CD4-positive, alpha-beta T cell treated with Interleukin-6 for 4 hours (primary cell): Measurements from ENCODE around the gene CEP112.
A peak's percentile ranks its signal among the peaks of the same experiment; 100 is the strongest.
"Not testable (repeated sequence)": the region's sequence is repeated elsewhere in the genome, so short reads cannot be mapped to it uniquely, and the experiment has no call there.

Experiments used
- DNase-seq: peaks from one replicate; pipeline ENCODE4 v3.0.0-alpha.2; 2020; ENCODE audit warnings: mixed read lengths

CEP112 gene

GRCh38 chr17:65814418-65814817, 377.5 kb downstream of the CEP112 start:
- no peak for DNase-seq

GRCh38 chr17:65813306-65813705, 378.6 kb downstream of the CEP112 start:
- no peak for DNase-seq

GRCh38 chr17:65811043-65811442, 380.9 kb downstream of the CEP112 start:
- DNase-seq = no peak

GRCh38 chr17:65809366-65809765, 382.6 kb downstream of the CEP112 start:
- DNase-seq = no peak

- not testable (repeated sequence) for DNase-seq
These were observed 383.4 kb downstream of the CEP112 start for GRCh38 chr17:65808566-65808965.

- no peak for DNase-seq
These were observed 384.6 kb downstream of the CEP112 start for GRCh38 chr17:65807361-65807760.

- DNase-seq = no peak
These were observed 390.4 kb downstream of the CEP112 start for GRCh38 chr17:65801513-65801912.

GRCh38 chr17:65800655-65801054, 391.3 kb downstream of the CEP112 start:
- no peak for DNase-seq

GRCh38 chr17:65799869-65800268, 392.1 kb downstream of the CEP112 start:
- no peak for DNase-seq

GRCh38 chr17:65799454-65799853, 392.5 kb downstream of the CEP112 start:
- no peak for DNase-seq

GRCh38 chr17:65797809-65798208, 394.1 kb downstream of the CEP112 start:
- peak; percentile 48 for DNase-seq

GRCh38 chr17:65797101-65797500, 394.8 kb downstream of the CEP112 start:
- DNase-seq = no peak

- DNase-seq = no peak
These were observed 397.4 kb downstream of the CEP112 start for GRCh38 chr17:65794572-65794971.

GRCh38 chr17:65790241-65790640, 401.7 kb downstream of the CEP112 start:
- DNase-seq = no peak

GRCh38 chr17:65787503-65787902, 404.4 kb downstream of the CEP112 start:
- DNase-seq = no peak

GRCh38 chr17:65786479-65786878, 405.5 kb downstream of the CEP112 start:
- DNase-seq = no peak

GRCh38 chr17:65785109-65785508, 406.8 kb downstream of the CEP112 start:
- no peak for DNase-seq

GRCh38 chr17:65783845-65784334, 408.0 kb downstream of the CEP112 start:
- no peak for DNase-seq

- not testable (repeated sequence) for DNase-seq
These were observed 409.7 kb downstream of the CEP112 start for GRCh38 chr17:65782104-65782706.

- no peak for DNase-seq
These were observed 411.8 kb downstream of the CEP112 start for GRCh38 chr17:65780111-65780510.

GRCh38 chr17:65776890-65777289, 415.0 kb downstream of the CEP112 start:
- DNase-seq = no peak

- no peak for DNase-seq
These were observed 417.1 kb downstream of the CEP112 start for GRCh38 chr17:65774787-65775186.

GRCh38 chr17:65772989-65773388, 418.9 kb downstream of the CEP112 start:
- no peak for DNase-seq

GRCh38 chr17:65771704-65772103, 420.2 kb downstream of the CEP112 start:
- DNase-seq = no peak

GRCh38 chr17:65763786-65764185, 428.1 kb downstream of the CEP112 start:
- no peak for DNase-seq
